ENCODE measurements around the gene MTREX.

MTREX gene

GRCh38 chr5:55437859-55438206, 130.0 kb downstream of the MTREX start:
- no peak for DNase-seq

GRCh38 chr5:55438998-55439397, 131.2 kb downstream of the MTREX start:
- DNase-seq = no peak

GRCh38 chr5:55440188-55440646, 132.4 kb downstream of the MTREX start:
- DNase-seq = no peak

GRCh38 chr5:55441107-55441771, 133.4 kb downstream of the MTREX start:
- DNase-seq = no peak

- DNase-seq = no peak
Observed at GRCh38 chr5:55441954-55442353, 134.2 kb downstream of the MTREX start.

- DNase-seq = no peak
Observed at GRCh38 chr5:55445791-55446190, 138.0 kb downstream of the MTREX start.

GRCh38 chr5:55446640-55447351, 139.0 kb downstream of the MTREX start:
- no peak for DNase-seq

- no peak for DNase-seq
Observed at GRCh38 chr5:55450050-55450765, 142.4 kb downstream of the MTREX start.

GRCh38 chr5:55451976-55452375, 144.2 kb downstream of the MTREX start:
- no peak for DNase-seq

GRCh38 chr5:55453211-55453610, 145.4 kb downstream of the MTREX start:
- no peak for DNase-seq

- no peak for DNase-seq
Observed at GRCh38 chr5:55454282-55454681, 146.5 kb downstream of the MTREX start.

- no peak for DNase-seq
Observed at GRCh38 chr5:55456216-55456895, 148.6 kb downstream of the MTREX start.

- no peak for DNase-seq
Observed at GRCh38 chr5:55459572-55459971, 151.8 kb downstream of the MTREX start.

GRCh38 chr5:55463613-55464012, 155.8 kb downstream of the MTREX start:
- DNase-seq = no peak

- no peak for DNase-seq
Observed at GRCh38 chr5:55467862-55468551, 160.2 kb downstream of the MTREX start.

- DNase-seq = no peak
Observed at GRCh38 chr5:55469839-55470238, 162.1 kb downstream of the MTREX start.

GRCh38 chr5:55470282-55470681, 162.5 kb downstream of the MTREX start:
- no peak for DNase-seq

- no peak for DNase-seq
Observed at GRCh38 chr5:55471468-55471867, 163.7 kb downstream of the MTREX start.

- DNase-seq = no peak
Observed at GRCh38 chr5:55472642-55473041, 164.9 kb downstream of the MTREX start.
